ENCODE data around the gene BORCS6. TPM values are rescaled to one million over a fixed set of nuclear protein-coding genes. Genes with fewer than 3 reads are reported as not detected.

The BORCS6 gene
- total and polyA plus RNA-seq, 9 of the 15 experiments (the other 6 are each of a cell fraction or from before 2014, with no cell fraction given) = 0.01 to 7.4 (median 2.3) TPM

DNA sequence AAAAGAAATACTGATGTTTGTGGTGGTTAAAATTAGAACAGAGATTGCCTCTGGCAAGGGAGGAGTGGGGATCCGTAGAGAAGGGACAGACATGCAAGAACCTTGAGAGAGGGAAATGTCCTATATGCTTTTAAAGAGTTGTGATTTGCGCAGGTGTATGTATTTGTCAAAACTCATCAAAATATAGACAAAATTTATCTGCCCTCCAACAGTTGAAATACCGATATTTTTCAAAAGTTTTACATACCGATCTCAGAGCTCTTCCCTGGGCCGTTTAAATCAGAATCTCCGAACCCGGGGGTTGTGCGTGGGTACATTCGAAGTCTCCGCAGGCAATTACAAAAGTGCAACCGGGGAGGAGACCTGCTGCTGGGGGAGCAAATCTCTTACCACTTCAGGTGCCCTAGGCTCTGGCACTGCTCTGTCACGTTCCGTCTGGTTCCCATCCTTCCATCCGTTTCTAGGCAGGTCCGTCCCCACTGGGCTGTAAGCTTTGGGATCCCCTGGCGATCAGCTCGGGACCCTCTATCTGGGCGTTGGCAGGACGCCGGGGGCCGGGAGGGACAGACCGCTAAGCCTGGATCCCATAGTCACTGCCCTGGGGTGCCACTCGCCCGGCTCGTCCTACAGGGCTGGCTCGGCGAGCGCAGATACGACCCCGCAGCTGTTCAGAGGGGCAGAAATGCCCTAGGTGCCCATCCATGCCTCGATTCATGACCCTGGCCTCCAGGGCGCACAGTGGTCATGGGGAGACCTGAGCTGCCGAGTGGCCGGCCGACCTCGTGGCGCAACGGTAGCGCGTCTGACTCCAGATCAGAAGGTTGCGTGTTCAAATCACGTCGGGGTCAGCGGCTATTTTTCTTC, 4.2 kb downstream of the BORCS6 start:
- no TSS peak for BruUV-seq (replicated peaks)
- peaks cover 18% of the 10 kb centered on the region for H3K79me2 ChIP-seq (ENCODE audit: control insufficient read depth, insufficient read depth, low read length)
- FAIRE-seq = peak; percentile 32
- peak overlapping the region; percentile 95 for H3K27ac ChIP-seq (ENCODE audit: extremely low read depth, low read depth, low read length)
- no peaks in the 10 kb centered on the region for H3K27me3 ChIP-seq (ENCODE audit: control insufficient read depth in 2 of 2, insufficient read depth in 2 of 2, low read length in 2 of 2)
- POLR2A ChIA-PET = interaction anchor here (0.7 to 1.2 kb wide), 3 partner anchors 13 to 109 kb away, joined by 3 to 5 read pairs (median 3); partner anchors contain the start of gene SLC25A35
- no peaks in the 10 kb centered on the region for H3K36me3 ChIP-seq (ENCODE audit: control insufficient read depth, insufficient read depth, low read length)
- under 1% methylated on average over 37 of the region's 44 CpGs for WGBS (ENCODE audit: insufficient coverage, low coverage, missing lambda C conversion rate)
- peak overlapping the region; percentile 81 to 93 for H3K9ac ChIP-seq (ENCODE audit: insufficient read depth in 1 of 2, low read depth in 2 of 2, low read length in 2 of 2)
- peaks cover 10% of the 10 kb centered on the region for H4K20me1 ChIP-seq (replicated peaks; ENCODE audit: control insufficient read depth, insufficient read depth, low read length)
- in situ Hi-C loops (cut with MboI) (no loop called here), intact Hi-C loops (cut with micrococcal nuclease) (loop anchor here (2.0 to 10.0 kb wide), 3 partner anchors 47 to 119 kb away; no protein-coding TSS in a partner anchor)
- DNase-seq (ENCODE audit: extremely low read depth in 1 of 4, low spot score in 3 of 4) = peak; percentile 33 to 78 (median 40)
- no peaks in the 10 kb centered on the region for H3K9me1 ChIP-seq (ENCODE audit: control insufficient read depth, insufficient read depth, low read length)
- CTCF ChIA-PET (ENCODE audit: low intra/inter-chr PET ratio) = interaction anchor here (0.6 to 1.3 kb wide), 5 partner anchors 24 to 106 kb away, joined by 3 to 5 read pairs (median 4); no protein-coding TSS in a partner anchor
- H3K4me1 ChIP-seq (replicated peaks in 1 of 2; ENCODE audit: control insufficient read depth in 2 of 2, insufficient read depth in 2 of 2, low read length in 2 of 2) = peaks cover 21 to 26% of the 10 kb centered on the region in 2 experiments
- H3K9me3 ChIP-seq (replicated peaks; ENCODE audit: control insufficient read depth, insufficient read depth, low read depth, low read length) = no peaks in the 10 kb centered on the region
- H2AFZ ChIP-seq (ENCODE audit: low read depth, low read length) = peak overlapping the region; percentile 97
- no peak for ATAC-seq
- H3K4me2 ChIP-seq (ENCODE audit: insufficient read depth, low read length) = peak overlapping the region; percentile 100
- H3K4me3 ChIP-seq = peak overlapping the region; percentile 94
- TF ChIP-seq MED1 (CRISPR knock-in tag; IDR thresholded peaks at IDR 0.05; ENCODE audit: borderline replicate concordance) (no peak), ZNF263 (CRISPR knock-in tag; IDR thresholded peaks at IDR 0.05; ENCODE audit: borderline replicate concordance) (peak; percentile 13; the same call in 1 of the 2 replicates), ZBTB9 (CRISPR knock-in tag; IDR thresholded peaks at IDR 0.05) (no peak), ZNF3 (CRISPR knock-in tag; IDR thresholded peaks at IDR 0.05) (no peak), POLR3A (IDR thresholded peaks at IDR 0.05; ENCODE audit: borderline replicate concordance, extremely low read depth, insufficient read depth, insufficient read length) (peak; percentile 78), BHLHE40 (IDR thresholded peaks at IDR 0.05; ENCODE audit: low read length) (no peak), ZEB2 (IDR thresholded peaks at IDR 0.05) (no peak), ZNF311 (CRISPR knock-in tag; IDR thresholded peaks at IDR 0.05) (no peak), CHD2 (IDR thresholded peaks at IDR 0.05; ENCODE audit: low read depth, low read length) (no peak), POLR2AphosphoS2 (IDR thresholded peaks at IDR 0.05; ENCODE audit: low read length) (no peak), CBX1 (IDR thresholded peaks at IDR 0.05; ENCODE audit: low read depth) (peak; percentile 42; the same call in 1 of the 2 replicates)
- TF ChIP-seq, protein P1, sequence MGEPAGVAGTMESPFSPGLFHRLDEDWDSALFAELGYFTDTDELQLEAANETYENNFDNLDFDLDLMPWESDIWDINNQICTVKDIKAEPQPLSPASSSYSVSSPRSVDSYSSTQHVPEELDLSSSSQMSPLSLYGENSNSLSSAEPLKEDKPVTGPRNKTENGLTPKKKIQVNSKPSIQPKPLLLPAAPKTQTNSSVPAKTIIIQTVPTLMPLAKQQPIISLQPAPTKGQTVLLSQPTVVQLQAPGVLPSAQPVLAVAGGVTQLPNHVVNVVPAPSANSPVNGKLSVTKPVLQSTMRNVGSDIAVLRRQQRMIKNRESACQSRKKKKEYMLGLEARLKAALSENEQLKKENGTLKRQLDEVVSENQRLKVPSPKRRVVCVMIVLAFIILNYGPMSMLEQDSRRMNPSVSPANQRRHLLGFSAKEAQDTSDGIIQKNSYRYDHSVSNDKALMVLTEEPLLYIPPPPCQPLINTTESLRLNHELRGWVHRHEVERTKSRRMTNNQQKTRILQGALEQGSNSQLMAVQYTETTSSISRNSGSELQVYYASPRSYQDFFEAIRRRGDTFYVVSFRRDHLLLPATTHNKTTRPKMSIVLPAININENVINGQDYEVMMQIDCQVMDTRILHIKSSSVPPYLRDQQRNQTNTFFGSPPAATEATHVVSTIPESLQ (CRISPR knock-in tag; IDR thresholded peaks at IDR 0.05) = peak; percentile 33; the same call in 1 of the 2 replicates
- TF ChIP-seq, protein P2, sequence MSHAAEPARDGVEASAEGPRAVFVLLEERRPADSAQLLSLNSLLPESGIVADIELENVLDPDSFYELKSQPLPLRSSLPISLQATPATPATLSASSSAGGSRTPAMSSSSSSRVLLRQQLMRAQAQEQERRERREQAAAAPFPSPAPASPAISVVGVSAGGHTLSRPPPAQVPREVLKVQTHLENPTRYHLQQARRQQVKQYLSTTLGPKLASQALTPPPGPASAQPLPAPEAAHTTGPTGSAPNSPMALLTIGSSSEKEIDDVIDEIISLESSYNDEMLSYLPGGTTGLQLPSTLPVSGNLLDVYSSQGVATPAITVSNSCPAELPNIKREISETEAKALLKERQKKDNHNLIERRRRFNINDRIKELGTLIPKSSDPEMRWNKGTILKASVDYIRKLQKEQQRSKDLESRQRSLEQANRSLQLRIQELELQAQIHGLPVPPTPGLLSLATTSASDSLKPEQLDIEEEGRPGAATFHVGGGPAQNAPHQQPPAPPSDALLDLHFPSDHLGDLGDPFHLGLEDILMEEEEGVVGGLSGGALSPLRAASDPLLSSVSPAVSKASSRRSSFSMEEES (CRISPR knock-in tag; IDR thresholded peaks at IDR 0.05) = no peak
- TF ChIP-seq, protein P3, sequence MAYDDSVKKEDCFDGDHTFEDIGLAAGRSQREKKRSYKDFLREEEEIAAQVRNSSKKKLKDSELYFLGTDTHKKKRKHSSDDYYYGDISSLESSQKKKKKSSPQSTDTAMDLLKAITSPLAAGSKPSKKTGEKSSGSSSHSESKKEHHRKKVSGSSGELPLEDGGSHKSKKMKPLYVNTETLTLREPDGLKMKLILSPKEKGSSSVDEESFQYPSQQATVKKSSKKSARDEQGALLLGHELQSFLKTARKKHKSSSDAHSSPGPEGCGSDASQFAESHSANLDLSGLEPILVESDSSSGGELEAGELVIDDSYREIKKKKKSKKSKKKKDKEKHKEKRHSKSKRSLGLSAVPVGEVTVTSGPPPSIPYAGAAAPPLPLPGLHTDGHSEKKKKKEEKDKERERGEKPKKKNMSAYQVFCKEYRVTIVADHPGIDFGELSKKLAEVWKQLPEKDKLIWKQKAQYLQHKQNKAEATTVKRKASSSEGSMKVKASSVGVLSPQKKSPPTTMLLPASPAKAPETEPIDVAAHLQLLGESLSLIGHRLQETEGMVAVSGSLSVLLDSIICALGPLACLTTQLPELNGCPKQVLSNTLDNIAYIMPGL (CRISPR knock-in tag; IDR thresholded peaks at IDR 0.05) = peak; percentile 85; the same call in 1 of the 2 replicates
